KOPT-K1 (cell line): ENCODE measurements around the gene NDUFB7.
"Not testable (repeated sequence)": the region's sequence is repeated elsewhere in the genome, so short reads cannot be mapped to it uniquely, and the experiment has no call there.

ENCODE experiments used
- H3K27ac ChIP-seq: fragments of 200-600 bp; sonication (generic); 2 replicates; pipeline ENCODE4 v1.5.1; 2016; ENCODE audit warnings: antibody characterized with exemption, mild to moderate bottlenecking, low read depth, low read length; ENCODE audit not compliant: poor library complexity, severe bottlenecking
- H3K36me3 ChIP-seq: fragments of 200-600 bp; sonication (generic); 2 replicates; pipeline ENCODE4 v1.5.1; 2017; ENCODE audit warnings: antibody characterized with exemption, mild to moderate bottlenecking, low read length, moderate library complexity; ENCODE audit not compliant: insufficient read depth
- H3K9me3 ChIP-seq: fragments of 200-600 bp; sonication (generic); 2 replicates; pipeline ENCODE4 v1.5.1; 2017; ENCODE audit warnings: antibody characterized with exemption, low read length, mild to moderate bottlenecking; ENCODE audit not compliant: insufficient read depth, poor library complexity, severe bottlenecking

The NDUFB7 gene

DNA sequence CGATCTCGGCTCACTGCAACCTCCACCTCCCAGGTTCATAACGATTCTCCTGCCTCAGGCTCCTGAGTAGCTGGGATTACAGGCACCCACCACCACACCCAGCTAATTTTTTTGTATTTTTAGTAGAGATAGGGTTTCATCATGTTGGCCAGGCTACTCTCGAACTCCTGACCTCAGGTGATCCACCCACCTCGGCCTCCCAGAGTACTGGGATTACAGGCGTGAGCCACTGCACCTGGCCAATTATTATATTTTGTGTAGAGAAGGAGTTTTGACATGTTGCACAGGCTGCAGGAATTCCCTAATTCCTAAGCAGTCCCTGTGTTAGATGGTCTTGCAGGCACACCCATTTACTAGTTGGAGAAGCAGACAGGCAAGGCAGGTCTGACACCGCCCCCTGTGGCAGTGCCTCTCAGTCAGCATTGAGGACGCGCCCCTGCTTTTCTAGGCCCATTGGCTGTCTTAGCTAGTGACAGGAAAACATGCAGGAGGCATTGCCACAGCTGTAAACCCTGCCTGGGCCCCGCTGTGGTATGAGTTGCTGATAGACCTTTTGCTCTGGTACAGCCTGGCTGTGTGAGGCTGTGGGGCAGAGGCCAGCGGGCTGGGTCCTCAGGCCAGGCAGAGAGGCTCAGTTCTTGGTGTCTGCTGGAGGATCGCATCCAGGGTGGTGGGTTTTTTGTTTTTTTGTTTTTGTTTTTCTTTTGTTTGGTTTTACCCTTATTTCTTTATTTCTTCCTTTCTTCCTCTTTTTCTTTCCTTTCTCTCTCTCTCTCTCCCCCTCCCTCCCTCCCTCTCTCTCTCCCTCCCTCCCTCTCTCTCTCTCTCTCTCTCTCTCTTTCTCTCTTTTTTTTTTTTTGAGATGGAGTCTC, 20.5 kb downstream of the NDUFB7 start:
- Histone ChIP-seq H3K36me3 (peaks cover 50% of the 10 kb centered on the region; the same call in 1 of the 2 replicates), H3K27ac (peak overlapping the region; percentile 11)
- not testable (repeated sequence) for H3K9me3 ChIP-seq

- no peaks in the 10 kb centered on the region for H3K9me3 ChIP-seq
- H3K27ac ChIP-seq, result no peak overlapping the region
- H3K36me3 ChIP-seq, result peaks cover 57% of the 10 kb centered on the region; the same call in 1 of the 2 replicates
Measured at GRCh38 chr19:14550201-14550754, 21.6 kb downstream of the NDUFB7 start.

GRCh38 chr19:14545716-14546082, 26.2 kb downstream of the NDUFB7 start:
- Histone ChIP-seq H3K36me3 (peaks cover 46% of the 10 kb centered on the region; the same call in 1 of the 2 replicates), H3K27ac (no peak overlapping the region), H3K9me3 (no peaks in the 10 kb centered on the region)

DNA sequence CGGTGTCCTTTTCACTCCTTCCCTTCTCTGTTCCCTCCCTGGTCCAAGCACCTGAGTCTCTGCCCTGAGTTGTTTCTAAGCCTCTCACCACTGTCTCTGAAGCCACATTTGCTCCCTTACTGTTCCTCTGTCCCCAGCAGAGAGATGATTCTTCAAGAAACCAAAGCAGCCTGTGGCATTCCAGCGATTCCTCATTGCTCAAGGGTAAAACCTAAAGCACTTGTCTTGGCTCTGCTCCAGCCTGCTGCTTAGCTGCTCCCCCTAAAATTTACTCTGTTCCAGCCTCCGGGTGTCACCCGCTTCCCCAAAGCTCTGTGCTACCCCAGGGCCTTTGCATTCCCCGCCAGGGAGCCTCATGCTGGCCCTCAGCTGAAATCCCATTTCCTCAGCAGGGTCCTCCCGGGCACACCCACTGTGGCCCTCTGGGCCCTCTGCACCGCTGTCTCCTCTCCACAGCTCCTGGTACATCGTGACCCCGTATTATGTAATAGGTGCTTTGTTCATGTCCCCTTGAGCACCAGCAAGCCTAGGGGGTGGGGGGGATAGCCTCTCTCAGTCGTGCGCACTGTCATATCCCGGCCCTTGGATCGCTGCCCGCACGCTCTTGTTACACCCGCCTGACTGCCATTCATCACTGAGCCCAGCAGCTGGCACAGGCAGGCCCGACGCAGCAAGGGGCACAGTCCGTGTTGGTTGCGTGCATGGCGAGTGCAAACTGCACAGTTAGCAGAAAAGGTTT, 26.7 kb downstream of the NDUFB7 start:
- H3K27ac ChIP-seq, result no peak overlapping the region
- peaks cover 40% of the 10 kb centered on the region; the same call in 1 of the 2 replicates for H3K36me3 ChIP-seq
- no peaks in the 10 kb centered on the region for H3K9me3 ChIP-seq

- H3K36me3 ChIP-seq, result peaks cover 39% of the 10 kb centered on the region
- H3K27ac ChIP-seq, result no peak overlapping the region
- H3K9me3 ChIP-seq, result no peaks in the 10 kb centered on the region
Measured at GRCh38 chr19:14544047-14544446, 27.8 kb downstream of the NDUFB7 start.

DNA sequence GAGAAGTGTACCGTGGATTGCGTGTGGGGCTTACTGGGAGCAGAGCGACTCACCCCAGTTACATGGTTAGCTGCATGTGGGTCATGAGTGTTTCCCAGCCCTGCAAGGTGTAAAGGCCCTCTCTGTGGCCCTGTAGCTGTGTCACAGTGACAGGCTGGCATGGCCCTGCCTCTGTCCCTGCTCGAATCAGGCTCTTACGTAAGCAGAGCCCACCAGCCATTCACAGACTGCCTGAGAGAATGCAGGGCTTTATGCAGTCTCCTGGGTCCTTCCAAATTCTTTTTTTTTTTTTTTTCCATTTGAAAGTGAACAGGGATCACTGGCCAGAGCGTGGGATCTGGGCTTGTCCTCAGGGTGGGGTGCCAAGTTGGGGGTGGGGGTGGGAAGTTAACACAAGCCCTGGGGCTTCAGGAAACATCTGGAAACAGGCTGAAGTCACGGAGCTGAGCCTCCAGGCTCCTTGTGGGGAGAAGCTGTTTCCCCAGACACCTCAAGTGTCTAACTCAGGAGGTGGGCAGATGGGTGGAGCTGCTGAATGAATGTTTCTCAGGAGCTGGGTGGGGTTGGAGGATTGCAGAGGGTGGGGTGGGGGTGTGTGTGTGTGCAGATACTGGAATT, 29.0 kb downstream of the NDUFB7 start:
- no peak overlapping the region for H3K27ac ChIP-seq
- peaks cover 30% of the 10 kb centered on the region for H3K36me3 ChIP-seq
- H3K9me3 ChIP-seq, result no peaks in the 10 kb centered on the region

DNA sequence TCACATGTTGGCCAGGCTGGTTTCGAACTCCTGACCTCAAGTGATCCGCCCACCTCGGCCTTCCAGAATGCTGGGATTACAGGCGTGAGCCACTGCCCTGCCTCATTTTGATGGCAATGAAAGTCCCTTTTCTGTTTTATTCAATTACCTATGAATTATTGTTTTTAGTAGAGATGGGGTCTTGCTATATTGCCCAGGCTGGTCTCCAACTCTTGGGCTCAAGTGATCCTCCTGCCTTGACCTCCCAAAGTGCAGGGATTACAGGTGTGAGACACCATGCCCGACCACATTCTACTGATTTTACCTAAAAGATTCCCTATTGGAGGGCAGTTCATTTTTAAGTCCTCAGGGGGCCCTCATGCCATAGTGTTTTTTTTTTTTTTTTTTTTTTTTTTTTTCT, 29.9 kb downstream of the NDUFB7 start:
- not testable (repeated sequence) for H3K27ac ChIP-seq, H3K9me3 ChIP-seq
- peaks cover 30% of the 10 kb centered on the region for H3K36me3 ChIP-seq

GRCh38 chr19:14540741-14541525, 30.9 kb downstream of the NDUFB7 start:
- H3K36me3 ChIP-seq, result peaks cover 22% of the 10 kb centered on the region
- no peak overlapping the region for H3K27ac ChIP-seq
- no peaks in the 10 kb centered on the region for H3K9me3 ChIP-seq

DNA sequence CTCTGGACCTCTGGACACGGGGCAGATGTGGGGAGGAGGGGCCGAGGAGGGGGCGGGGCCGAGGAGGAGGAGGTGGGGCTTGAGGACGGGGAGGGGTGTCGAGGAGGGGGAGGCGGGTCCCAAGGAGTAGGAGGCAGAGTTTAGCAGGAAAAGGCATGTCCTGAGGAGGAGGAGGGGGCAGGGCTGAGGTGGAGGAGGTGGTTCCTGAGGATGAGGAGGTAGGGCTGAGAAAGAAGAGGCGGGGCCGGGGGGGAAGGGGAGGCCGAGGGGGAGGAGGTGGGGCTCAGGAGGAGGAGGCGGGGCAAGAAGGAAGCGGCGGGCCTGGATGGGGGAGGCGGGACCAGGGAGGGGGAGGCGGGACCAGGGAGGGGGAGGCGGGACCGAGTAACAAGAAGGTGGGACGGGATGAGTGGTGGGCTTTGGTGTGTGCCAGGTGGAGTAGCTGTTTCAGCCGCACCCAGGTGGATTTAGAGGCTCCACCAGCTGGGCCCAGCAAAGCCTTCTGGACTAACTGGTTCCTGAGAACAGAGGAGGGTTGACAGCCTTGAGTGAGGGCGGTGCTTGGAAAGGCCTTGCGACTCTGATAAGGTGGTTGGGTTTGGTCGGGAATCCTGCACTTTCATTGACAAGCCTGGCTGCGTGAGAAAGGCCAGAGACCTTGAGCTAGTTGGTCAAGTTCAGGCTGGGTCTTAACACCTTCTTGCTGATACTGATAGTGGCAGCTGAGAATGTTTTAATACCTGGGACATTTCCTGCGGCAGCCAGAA, 34.8 kb downstream of the NDUFB7 start:
- H3K9me3 ChIP-seq, result no peaks in the 10 kb centered on the region
- peaks cover 23% of the 10 kb centered on the region for H3K36me3 ChIP-seq
- H3K27ac ChIP-seq, result no peak overlapping the region

- Histone ChIP-seq H3K27ac (no peak overlapping the region), H3K9me3 (no peaks in the 10 kb centered on the region), H3K36me3 (peaks cover 22% of the 10 kb centered on the region)
Measured at GRCh38 chr19:14533450-14533849, 38.4 kb downstream of the NDUFB7 start.

DNA sequence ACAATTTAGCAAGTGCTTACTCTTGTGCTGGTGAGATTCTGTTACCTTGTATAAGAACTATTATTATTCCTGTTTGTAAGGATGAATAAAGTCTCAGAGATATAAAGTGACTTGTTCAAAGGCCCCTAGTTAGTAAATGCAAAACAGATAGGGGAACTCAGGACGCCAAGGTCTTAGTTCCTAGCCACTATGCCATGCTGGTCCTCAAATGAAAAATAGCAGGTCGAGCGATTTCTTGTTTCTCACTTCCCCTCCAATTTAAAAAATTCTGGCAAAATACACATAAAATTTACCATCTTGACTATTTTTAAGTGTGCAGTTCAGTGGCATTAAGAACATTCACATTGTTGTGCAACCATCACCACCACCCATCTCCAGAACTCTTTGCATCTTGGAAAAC, 41.4 kb downstream of the NDUFB7 start:
- no peaks in the 10 kb centered on the region for H3K9me3 ChIP-seq
- H3K36me3 ChIP-seq, result peaks cover 22% of the 10 kb centered on the region
- H3K27ac ChIP-seq, result no peak overlapping the region

- no peaks in the 10 kb centered on the region for H3K9me3 ChIP-seq
- peaks cover 21% of the 10 kb centered on the region for H3K36me3 ChIP-seq
- peak overlapping the region; percentile 81 for H3K27ac ChIP-seq
Measured at GRCh38 chr19:14530005-14530348, 41.9 kb downstream of the NDUFB7 start.

- no peaks in the 10 kb centered on the region for H3K9me3 ChIP-seq
- peak within 1 kb of the TSS; percentile 81 for H3K27ac ChIP-seq
Measured at GRCh38 chr19:14529254-14530004, 42.4 kb downstream of the NDUFB7 start, which contains the start of gene TECR. TSS of gene TECR (plus strand) at chr19:14529594. CDS start at chr19:14529697, 103 bp downstream.

More at GRCh38 chr19:14529254-14530004, 42.4 kb downstream of the NDUFB7 start, which contains the start of gene TECR:
- peaks cover 15% of the 10 kb centered on the region for H3K36me3 ChIP-seq
